NCI-H2196 (cell line): Measurements from ENCODE around the gene LNX2.

ENCODE experiments used
- DNase-seq: peaks from one replicate; lab custom pipeline; 2025; ENCODE audit not compliant: unreplicated experiment; lab: John Stamatoyannopoulos, UW

LNX2 gene

GRCh38 chr13:27570906-27571305 is 49.4 kb downstream of the LNX2 start:
- DNase-seq, result no peak

GRCh38 chr13:27569405-27569804 is 50.9 kb downstream of the LNX2 start:
- no peak for DNase-seq

- no peak for DNase-seq
These were observed 54.5 kb downstream of the LNX2 start for GRCh38 chr13:27565818-27566217.

GRCh38 chr13:27562457-27562856 is 57.9 kb downstream of the LNX2 start:
- DNase-seq, result no peak

GRCh38 chr13:27559719-27560118 is 60.6 kb downstream of the LNX2 start:
- DNase-seq, result no peak

- DNase-seq, result no peak
These were observed 64.2 kb downstream of the LNX2 start for GRCh38 chr13:27556109-27556508.

GRCh38 chr13:27551562-27551961 is 68.8 kb downstream of the LNX2 start:
- DNase-seq, result no peak

- DNase-seq, result no peak
These were observed 70.8 kb downstream of the LNX2 start for GRCh38 chr13:27549406-27549981.

GRCh38 chr13:27542220-27542619 is 78.1 kb downstream of the LNX2 start:
- DNase-seq, result no peak

- DNase-seq, result no peak
These were observed 78.9 kb downstream of the LNX2 start for GRCh38 chr13:27541386-27541785.

GRCh38 chr13:27536361-27537101 is 83.8 kb downstream of the LNX2 start:
- DNase-seq, result no peak

- DNase-seq, result no peak
These were observed 84.8 kb downstream of the LNX2 start for GRCh38 chr13:27535546-27535945.

- DNase-seq, result no peak
These were observed 85.3 kb downstream of the LNX2 start for GRCh38 chr13:27534981-27535380.

- no peak for DNase-seq
These were observed 86.0 kb downstream of the LNX2 start for GRCh38 chr13:27534108-27534980.

GRCh38 chr13:27533155-27533643 is 87.1 kb downstream of the LNX2 start:
- no peak for DNase-seq

GRCh38 chr13:27528908-27529307 is 91.4 kb downstream of the LNX2 start:
- no peak for DNase-seq

GRCh38 chr13:27526516-27526915 is 93.8 kb downstream of the LNX2 start:
- DNase-seq, result no peak

- DNase-seq, result no peak
These were observed 95.1 kb downstream of the LNX2 start for GRCh38 chr13:27524981-27525975.

GRCh38 chr13:27523346-27524073 is 96.8 kb downstream of the LNX2 start:
- no peak for DNase-seq

- no peak for DNase-seq
These were observed 97.5 kb downstream of the LNX2 start for GRCh38 chr13:27522847-27523246.
